Astrocyte of the cerebellum (primary cell): ENCODE measurements around the gene PPP4R1.

ENCODE experiments used
- DNase-seq: peaks from one replicate; pipeline ENCODE4 v3.0.0-alpha.2; 2011; ENCODE audit warnings: low read depth
- H3K4me3 ChIP-seq: 2 replicates; pipeline ENCODE4 v1.5.1; 2011; ENCODE audit warnings: mild to moderate bottlenecking, low read depth, low read length, moderate library complexity
- in situ Hi-C: cut with HindIII; loops from 2 replicates; pipeline ENCODE4 v1.10.0; 2017; ENCODE audit warnings: low sequenced_read_pairs
- TF ChIP-seq, protein P1 (sequence below): IDR thresholded peaks from 2 replicates; pipeline ENCODE4 v1.5.1; 2012; ENCODE audit warnings: low read length, low read depth, moderate library complexity, mild to moderate bottlenecking; ENCODE audit errors: missing control alignments

PPP4R1 gene

DNA sequence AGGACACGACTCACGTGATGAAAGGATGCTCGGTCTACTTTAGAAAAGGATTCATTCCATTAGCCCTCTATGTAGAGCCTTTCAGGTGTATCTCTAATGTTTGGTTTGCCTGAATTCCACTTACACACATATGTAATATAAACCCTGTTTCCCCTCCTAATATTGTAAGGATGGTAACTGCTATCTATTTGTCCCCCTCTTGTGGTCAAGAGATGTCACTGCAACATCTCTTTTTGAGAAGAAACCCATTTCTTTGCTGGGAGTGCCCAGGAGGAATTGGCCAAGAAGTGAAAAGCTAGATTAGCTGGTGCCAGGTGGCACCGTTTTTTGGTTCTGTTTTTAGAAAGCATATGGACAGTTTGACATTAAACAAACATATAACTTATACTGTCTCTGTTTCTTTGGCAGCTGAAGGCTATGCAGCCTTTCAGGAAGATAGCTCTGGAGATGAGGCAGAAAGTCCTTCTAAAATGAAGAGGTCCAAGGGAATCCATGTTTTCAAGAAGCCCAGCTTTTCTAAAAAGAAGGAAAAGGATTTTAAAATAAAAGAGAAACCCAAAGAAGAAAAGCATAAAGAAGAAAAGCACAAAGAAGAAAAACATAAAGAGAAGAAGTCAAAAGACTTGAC, 97.8 kb downstream of the PPP4R1 start:
- H3K4me3 ChIP-seq: no peak overlapping the region
- in situ Hi-C loops: no loop called here
- TF ChIP-seq, protein P1, sequence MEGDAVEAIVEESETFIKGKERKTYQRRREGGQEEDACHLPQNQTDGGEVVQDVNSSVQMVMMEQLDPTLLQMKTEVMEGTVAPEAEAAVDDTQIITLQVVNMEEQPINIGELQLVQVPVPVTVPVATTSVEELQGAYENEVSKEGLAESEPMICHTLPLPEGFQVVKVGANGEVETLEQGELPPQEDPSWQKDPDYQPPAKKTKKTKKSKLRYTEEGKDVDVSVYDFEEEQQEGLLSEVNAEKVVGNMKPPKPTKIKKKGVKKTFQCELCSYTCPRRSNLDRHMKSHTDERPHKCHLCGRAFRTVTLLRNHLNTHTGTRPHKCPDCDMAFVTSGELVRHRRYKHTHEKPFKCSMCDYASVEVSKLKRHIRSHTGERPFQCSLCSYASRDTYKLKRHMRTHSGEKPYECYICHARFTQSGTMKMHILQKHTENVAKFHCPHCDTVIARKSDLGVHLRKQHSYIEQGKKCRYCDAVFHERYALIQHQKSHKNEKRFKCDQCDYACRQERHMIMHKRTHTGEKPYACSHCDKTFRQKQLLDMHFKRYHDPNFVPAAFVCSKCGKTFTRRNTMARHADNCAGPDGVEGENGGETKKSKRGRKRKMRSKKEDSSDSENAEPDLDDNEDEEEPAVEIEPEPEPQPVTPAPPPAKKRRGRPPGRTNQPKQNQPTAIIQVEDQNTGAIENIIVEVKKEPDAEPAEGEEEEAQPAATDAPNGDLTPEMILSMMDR: peak; percentile 81
- peak; percentile 26 for DNase-seq

GRCh38 chr18:9513971-9514512, 100.3 kb downstream of the PPP4R1 start:
- peak; percentile 34 for DNase-seq

GRCh38 chr18:9508446-9509025, 105.8 kb downstream of the PPP4R1 start:
- in situ Hi-C loops: no loop called here
- TF ChIP-seq, protein P1: no peak
- H3K4me3 ChIP-seq: no peak overlapping the region
- no peak for DNase-seq

More at GRCh38 chr18:9513971-9514512, 100.3 kb downstream of the PPP4R1 start:
- H3K4me3 ChIP-seq: no peak overlapping the region
- TF ChIP-seq, protein P1: no peak
- in situ Hi-C loops: no loop called here

GRCh38 chr18:9507565-9508088, 106.7 kb downstream of the PPP4R1 start:
- TF ChIP-seq, protein P1: no peak
- DNase-seq: no peak
- H3K4me3 ChIP-seq: no peak overlapping the region
- in situ Hi-C loops: no loop called here

GRCh38 chr18:9506046-9506792, 108.1 kb downstream of the PPP4R1 start:
- TF ChIP-seq, protein P1: no peak
- in situ Hi-C loops: no loop called here
- peak; percentile 11 for DNase-seq
- no peak overlapping the region for H3K4me3 ChIP-seq
